GM18508 (cell line): ENCODE measurements around the gene EVL.

Source experiments
- ATAC-seq: cut with Tn5 transposase; IDR thresholded peaks from one replicate; pipeline ENCODE4 v1.9.1; 2021; ENCODE audit warnings: moderate number of reproducible peaks; ENCODE audit not compliant: insufficient read depth, unreplicated experiment

EVL gene

GRCh38 chr14:100106250-100107112, 41.3 kb downstream of the EVL start:
- ATAC-seq = no peak

GRCh38 chr14:100107236-100107635, 42.0 kb downstream of the EVL start:
- no peak for ATAC-seq

GRCh38 chr14:100108042-100108825, 43.0 kb downstream of the EVL start:
- ATAC-seq = no peak

GRCh38 chr14:100108840-100109593, 43.8 kb downstream of the EVL start:
- no peak for ATAC-seq

- no peak for ATAC-seq
Measured at GRCh38 chr14:100109594-100109955, 44.4 kb downstream of the EVL start.

- ATAC-seq = no peak
Measured at GRCh38 chr14:100110816-100111215, 45.6 kb downstream of the EVL start.

- no peak for ATAC-seq
Measured at GRCh38 chr14:100111931-100112704, 46.9 kb downstream of the EVL start.

- no peak for ATAC-seq
Measured at GRCh38 chr14:100114109-100114765, 49.0 kb downstream of the EVL start.

GRCh38 chr14:100115236-100115635, 50.0 kb downstream of the EVL start:
- ATAC-seq = no peak

GRCh38 chr14:100115726-100116125, 50.5 kb downstream of the EVL start:
- no peak for ATAC-seq

- ATAC-seq = no peak
Measured at GRCh38 chr14:100116134-100116533, 50.9 kb downstream of the EVL start.

GRCh38 chr14:100117026-100117425, 51.8 kb downstream of the EVL start:
- ATAC-seq = no peak

- ATAC-seq = no peak
Measured at GRCh38 chr14:100117633-100118395, 52.6 kb downstream of the EVL start.

- ATAC-seq = no peak
Measured at GRCh38 chr14:100118396-100119011, 53.3 kb downstream of the EVL start.

GRCh38 chr14:100119251-100119650, 54.0 kb downstream of the EVL start:
- no peak for ATAC-seq

GRCh38 chr14:100120522-100121269, 55.5 kb downstream of the EVL start:
- ATAC-seq = no peak

- no peak for ATAC-seq
Measured at GRCh38 chr14:100121643-100122480, 56.6 kb downstream of the EVL start.
